ENCODE data around the gene PLA2G12A.

The PLA2G12A gene

DNA sequence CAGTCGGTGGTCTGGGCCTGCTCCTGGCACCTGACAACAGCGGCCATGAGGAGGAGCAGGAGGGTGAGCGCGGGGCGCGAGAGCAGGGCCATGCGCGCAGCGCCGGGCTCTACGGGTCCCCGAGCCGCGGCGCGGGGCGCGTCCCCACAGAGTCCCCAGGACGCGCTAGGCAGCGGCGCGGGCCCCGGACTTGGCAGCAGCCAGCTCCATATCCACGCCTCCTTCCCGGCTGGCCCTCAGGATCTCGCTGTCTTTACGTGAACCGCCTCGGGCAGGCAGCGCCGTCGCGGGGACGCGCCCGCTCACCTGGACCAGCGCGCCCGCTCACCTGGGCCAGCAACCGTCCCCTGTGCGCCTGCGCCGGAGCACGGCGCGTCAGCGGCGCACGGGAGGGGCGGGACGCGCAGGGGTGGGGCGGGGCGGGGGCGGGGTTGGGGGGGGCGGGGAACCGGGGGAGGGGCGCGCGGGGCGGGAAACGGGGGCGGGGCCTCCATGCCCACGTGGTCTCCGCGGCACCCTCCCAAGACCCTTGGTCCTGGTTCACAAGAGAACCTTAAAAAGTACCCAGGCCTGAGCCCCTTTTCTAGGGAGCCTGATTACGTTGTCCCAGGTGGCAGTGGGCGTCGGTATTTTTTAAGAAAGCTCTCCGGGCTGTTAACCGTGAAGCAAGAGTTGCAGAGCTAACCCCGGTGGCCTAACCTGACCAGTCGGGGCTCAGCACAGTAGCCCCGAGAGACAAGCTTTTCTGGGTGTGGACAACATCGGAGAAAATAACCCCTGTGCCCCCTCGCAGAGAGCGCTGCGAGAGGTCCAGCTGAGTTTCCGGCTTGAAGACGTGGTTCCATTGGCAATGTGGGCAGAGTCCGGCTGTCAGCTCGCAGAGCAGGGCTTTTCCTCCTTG, at the start of gene PLA2G12A:
PLA2G12A (minus strand) TSS at position 353 of the 901 bp plus-strand sequence; CDS start at position 92, 261 bp downstream.
- DNase-seq (ENCODE audit: low read depth in 2 of 3, low spot score in 1 of 3): peak; percentile 46 to 58 (median 56)

DNA sequence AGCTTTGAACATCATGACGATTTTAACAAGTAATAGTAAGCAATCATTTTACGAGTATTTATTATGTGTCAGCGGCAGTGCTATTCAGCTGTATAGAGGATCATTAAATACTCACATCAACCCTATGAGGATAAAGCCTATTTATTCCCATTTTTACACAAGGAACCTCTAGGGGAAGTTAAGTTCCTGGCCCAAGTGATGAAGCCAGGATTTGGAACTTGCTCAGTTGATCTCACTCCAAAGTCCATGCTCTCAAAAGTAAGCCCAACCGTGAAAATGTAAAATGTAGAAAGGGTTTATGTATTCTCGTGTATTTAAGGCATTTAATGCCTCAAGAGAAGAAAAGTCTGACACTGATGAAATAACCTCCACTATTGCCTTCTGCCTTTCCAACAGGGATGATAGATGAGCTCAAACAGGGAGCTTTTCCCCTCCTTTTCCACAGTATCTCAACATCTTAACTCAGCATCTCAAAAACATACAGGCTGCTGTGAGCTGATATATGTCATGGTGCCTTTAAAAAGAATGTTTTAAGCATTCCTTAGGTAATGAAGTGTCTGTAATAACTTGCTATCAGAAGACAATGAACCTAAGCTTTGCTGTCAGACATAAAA, 35.0 kb upstream of the PLA2G12A start:
- DNase-seq (ENCODE audit: low read depth in 2 of 3, low spot score in 1 of 3): no peak

DNA sequence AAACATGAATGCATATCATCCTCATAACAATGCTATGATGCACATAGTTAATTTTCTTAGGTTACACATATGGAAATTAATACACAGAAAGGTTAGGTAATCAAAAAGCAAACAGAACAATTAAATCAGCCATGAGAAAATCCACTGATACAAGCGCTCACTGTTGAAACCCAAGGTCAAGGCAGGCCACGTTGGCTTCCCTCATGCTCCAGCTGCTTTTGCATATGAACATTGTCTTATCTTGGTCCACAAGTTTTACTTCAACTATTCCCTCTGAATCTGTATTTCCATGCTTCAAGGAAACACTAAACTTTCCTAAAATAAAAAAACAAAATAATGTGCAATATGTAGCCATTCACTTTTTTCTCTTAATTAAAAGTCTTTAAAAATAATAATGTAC, 34.5 kb upstream of the PLA2G12A start:
- DNase-seq (ENCODE audit: low read depth in 2 of 3, low spot score in 1 of 3): no peak

DNA sequence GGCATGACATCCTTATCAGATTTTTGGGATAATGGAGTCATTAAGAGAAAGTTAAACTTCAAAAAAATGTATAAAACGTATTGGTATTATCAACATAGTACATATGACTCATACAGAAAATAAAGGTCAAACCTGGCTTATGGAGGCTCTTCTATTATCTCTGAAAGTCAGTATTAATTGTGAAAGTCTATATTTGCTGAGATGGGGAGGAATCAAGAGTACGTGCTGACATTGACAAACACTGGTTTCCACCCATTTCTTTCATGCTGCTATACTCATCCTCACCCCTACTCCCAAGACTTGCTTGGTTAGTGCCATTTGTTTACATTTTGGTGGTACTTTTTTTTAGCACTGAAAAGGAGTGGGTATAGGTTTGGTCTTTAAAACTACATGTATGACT, 30.8 kb upstream of the PLA2G12A start:
- DNase-seq (ENCODE audit: low read depth in 2 of 3, low spot score in 1 of 3): no peak

DNA sequence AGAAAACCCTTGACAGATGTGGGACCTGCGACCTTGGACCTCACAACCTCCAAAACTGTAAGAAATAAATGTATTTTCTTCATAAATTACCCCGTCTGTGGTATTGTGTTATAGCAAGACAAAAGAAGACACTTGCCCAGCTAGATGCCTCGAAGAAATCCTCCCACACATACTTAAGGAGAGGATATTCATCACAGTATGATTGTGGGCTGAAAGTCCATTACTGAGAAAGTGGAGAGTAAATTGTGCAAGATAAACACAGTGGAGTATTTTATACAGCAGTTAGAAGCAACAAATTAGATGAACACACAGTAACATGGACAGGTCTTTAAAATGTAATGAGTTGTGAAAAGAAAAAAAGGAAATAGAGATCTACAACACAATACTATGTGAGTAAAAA, 25.8 kb upstream of the PLA2G12A start:
- no peak for DNase-seq (ENCODE audit: low read depth in 2 of 3, low spot score in 1 of 3)

DNA sequence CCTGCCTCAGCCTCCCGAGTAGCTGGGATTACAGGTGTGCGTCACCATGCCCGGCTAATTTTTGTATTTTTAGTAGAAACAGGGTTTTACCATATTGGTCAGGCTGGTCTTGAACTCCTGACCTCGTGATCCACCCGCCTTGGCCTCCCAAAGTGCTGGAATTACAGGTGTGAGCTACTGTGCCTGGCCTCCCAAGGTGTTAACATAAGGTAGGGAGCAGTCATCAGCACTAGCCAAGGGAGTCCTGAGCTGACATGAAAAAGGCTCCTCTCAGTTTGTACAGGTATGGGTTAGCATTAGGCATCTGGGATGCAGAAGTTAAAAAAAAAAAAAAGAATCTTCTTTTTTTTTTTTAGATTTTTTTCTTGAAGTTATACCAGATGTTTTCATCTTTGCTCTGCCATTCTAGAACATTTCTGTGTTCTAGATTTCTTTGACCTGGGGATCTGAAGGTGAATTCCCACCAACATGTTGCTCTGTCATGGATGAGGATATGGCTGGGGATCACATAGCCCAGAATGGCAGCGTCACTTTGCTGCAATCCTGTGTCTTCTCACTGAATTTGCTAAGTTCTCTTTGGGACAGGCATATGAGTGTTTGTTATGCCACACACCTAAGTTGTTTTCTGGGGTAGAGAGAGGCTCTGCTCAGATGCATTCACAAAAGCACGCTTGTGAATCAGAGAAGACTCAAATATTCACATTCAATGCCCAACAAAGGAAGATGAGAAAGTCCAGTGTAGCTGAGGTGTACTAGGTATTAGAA, 24.4 kb upstream of the PLA2G12A start:
- no peak for DNase-seq (ENCODE audit: low read depth in 2 of 3, low spot score in 1 of 3)

DNA sequence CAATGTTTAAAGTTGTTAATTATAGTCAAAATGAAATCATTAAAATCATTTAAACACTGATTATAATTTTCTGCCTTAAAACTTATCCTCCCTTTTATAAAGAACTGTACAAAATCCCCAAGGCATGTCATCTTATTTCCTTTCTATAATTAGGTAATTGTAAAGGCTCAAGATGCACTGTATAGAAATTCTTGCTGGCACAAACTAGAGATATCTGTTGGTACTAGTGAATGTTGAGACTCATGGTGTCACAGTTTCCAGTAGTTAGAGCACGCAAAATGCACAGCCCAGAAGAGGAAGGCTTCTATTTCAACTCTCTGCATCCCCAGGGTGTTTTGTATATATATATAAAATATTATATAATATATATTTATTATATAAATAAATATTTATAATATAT, 22.7 kb upstream of the PLA2G12A start:
- DNase-seq (ENCODE audit: low read depth in 2 of 3, low spot score in 1 of 3): no peak

DNA sequence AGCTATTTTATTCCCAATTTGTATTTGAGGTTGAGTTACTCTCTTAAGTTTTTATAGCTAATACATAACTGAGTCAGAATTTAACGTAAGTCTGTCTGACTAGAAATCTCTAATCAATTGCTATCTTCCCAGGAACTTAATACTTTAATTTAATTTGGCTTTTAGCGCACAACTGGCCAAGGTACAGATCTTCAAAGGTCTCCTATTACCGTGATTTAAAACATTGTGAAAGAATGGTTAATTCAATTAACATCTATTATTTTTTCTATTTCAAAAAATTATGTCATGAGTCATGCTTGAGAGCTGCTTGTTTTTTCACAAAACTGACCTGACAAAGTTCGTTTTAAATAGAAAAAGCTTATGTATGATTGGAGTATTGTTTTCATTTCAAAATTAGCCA, 22.0 kb upstream of the PLA2G12A start:
- no peak for DNase-seq (ENCODE audit: low read depth in 2 of 3, low spot score in 1 of 3)

DNA sequence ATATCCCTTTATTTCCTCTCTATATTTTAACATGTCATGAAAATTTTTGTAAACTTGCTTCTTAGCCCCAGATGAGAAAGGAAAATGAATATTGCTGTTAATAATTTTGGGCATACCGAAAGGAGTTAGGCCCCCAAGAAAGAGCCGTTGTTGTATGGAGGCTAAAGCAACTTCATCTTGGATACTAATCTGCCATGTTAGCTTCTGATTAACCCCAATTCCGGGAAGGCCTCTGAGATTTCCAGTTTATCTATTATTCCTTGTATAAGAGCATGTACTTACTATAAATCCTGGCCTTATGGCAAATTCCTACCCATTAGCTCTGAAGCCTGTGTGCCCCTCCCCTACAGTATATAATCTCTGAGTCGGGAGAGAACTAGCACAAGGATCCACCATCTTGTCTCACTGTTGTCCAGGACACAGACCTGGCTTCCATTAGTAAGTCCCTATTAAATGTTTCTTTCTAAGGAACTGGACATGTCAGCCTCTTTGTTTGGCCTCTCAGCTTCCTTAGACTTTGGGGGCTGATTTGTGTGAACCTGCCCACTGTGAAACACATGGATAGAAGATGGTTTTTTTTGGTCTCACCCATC, 20.9 kb upstream of the PLA2G12A start:
- DNase-seq (ENCODE audit: low read depth in 2 of 3, low spot score in 1 of 3): no peak

DNA sequence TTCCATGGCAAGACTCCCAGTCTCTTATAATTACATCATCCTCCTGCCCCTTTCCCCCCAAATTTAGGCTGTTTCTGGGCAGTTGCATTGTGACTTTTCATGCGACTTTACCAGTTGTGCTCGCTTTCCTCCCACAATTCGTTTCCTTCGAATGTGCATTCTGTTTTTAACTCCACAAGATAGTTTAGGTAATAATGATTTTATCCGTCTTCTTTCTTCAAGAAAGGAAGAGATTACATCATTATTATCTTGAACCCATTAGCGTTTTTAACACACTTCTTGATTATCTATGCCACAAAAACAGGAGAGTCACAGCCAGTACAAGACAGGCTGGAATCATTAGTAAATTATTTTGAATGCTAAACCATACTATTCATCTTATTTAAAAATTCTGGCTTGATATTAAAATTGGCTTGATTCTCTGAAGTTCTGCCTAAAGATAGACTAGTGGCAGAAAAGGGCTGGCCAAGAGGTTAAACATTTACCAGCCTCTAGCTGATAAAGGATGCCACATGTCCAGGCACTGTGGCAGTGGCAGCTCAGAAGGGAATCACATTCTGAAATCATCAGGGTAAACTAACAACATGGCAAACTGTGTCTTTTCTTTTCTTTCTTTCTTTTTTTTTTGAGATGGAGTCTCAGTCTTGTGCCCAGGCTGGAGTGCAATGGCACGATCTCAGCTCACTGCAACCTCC, 19.7 kb upstream of the PLA2G12A start:
- DNase-seq (ENCODE audit: low read depth in 2 of 3, low spot score in 1 of 3): no peak

DNA sequence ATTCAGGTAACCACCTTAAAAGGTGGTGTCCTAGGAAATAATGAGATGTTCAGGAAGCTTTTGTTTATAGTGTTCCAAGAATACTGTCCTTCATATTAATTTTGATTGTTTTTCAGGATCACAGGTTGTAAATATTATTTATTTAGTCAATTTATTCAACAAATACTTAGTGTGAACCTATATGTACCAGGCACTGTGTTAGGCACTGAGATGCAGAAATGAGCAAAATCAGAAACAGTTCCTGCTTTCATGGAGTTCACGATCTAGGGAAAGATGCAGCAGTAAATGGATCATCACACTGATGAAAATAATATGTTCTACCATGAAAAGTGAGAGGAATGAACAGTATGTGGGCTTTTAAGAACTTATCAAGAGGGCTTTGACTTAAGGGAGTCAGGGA, 18.2 kb upstream of the PLA2G12A start:
- DNase-seq (ENCODE audit: low read depth in 2 of 3, low spot score in 1 of 3): no peak

DNA sequence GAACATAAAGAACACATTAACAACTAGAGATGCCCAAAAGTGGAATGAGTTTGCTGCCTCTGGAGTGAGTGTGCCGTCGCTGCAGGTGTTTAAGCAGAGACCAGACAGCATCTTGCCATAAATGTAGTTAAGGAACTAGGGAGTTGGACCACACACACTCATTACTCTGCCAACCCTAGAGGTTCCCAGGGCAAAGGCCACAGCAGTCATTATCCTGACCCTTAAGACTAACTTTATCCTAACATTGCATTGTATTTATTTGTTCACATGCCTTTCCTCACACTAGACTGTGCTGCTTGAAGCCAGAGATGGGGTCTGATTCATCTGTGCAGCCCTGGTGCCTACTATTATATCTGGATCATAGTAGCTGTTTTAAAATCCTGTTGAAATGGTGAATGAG, 16.9 kb upstream of the PLA2G12A start:
- no peak for DNase-seq (ENCODE audit: low read depth in 2 of 3, low spot score in 1 of 3)

DNA sequence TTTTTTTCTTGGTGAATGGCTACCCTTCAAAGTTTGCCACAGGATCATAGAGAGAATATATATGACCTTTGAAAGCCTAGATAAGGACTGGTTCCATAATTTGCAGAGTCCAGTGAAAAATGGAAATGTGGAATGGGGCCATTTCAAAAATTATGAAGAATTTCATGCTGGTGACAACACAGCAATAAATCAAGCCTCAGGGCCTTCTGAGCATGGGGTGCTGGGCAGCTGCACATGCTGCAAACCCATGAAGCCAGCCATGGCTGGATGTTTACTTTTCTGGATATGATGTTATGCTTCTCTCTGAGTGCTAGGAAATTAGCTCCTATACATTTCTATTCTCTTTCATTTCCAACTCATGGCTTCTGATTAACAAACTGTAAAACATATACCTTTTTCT, 16.0 kb upstream of the PLA2G12A start:
- DNase-seq (ENCODE audit: low read depth in 2 of 3, low spot score in 1 of 3): no peak

DNA sequence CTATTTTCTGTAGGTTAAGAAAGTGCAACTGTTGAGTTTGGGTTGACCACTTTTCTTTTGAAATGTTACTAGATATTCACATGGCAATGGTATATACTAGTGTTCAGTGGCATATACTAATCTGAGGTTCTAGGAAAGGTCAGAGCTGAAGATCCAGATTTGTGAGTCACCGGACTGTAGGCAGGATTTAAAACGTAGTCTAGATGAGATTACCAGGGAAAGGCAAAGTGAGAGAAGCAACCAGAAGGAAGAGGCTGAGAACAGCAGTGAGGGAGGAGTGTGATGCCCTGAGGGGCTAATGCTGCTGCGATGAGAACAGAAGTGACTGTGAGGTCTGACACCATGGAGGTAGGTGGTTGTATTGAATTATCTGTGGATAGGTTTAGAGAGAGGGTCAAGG, 9.7 kb upstream of the PLA2G12A start:
- no peak for DNase-seq (ENCODE audit: low read depth in 2 of 3, low spot score in 1 of 3)

DNA sequence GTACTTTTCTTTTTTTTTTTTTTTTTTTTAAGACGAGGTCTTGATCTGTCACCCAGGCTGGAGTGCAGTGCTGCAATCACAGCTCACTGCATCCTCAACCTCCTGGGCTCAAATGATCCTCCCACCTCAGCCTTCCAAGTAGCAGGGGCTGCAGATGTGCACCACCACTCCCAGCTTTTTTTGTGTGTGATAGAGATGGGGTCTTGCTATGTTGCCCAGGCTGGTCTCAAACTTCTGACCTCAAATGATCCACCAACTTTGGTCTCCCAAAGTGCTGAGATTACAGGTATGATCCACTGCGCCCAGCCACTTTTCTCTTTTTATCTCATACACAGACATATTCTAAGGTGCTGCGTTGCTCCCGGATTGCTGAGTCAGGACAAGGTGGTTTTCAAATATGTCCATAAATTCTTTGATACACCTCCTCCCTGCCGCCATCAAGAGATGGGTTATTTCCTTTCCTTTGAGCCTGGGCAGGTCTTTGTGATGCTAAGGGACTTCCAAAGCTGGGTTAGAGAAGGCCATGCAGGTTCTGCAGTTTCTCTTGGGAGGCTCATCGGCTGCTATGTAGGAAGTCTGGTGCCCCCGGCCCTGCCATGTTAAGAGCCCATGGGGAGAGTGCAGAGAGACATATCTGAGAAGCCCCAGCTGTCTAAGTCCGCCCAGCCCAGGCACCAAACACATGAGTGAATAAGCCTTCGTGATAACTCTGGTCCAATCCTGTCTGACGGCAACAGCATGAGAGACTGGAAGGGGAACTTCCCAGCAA, 8.4 kb upstream of the PLA2G12A start:
- no peak for DNase-seq (ENCODE audit: low read depth in 2 of 3, low spot score in 1 of 3)

DNA sequence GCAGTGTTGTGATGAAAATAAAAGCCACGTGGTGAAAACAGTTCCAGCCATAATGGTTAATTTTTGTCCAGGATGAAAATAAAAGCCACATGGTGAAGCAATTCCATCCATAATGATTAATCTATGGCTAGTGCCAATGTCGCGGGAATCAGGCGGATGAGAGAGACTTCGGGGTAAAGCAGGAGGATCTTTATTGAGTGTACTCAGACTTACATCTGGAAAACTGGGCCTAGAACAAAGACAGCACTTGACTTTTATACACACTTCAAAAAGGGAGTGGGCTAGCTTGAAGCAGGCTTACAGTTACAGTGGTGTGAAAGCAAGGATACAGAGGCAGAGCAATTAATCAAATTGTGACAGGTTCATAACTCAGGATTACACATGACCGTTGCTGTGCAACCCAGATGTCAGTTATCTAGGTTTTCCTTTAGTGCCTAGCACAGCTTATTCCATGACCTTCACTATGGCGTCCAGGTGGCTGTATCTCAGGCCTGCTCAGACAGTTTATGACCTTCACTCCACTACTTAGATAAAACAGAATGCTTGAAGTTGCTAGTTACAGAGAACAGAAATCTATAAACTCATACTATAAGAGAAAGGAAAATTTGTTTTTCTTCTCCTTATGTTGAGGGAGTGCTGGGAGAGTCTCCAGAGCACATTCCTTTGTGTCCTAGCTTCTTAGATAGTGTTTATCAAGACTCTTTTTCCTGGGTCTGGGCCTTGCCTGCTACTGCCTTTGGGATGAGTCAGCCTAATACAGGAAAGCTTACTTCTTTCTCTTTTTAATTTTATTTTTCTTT, 5.9 kb upstream of the PLA2G12A start:
- DNase-seq (ENCODE audit: low read depth in 2 of 3, low spot score in 1 of 3): no peak

DNA sequence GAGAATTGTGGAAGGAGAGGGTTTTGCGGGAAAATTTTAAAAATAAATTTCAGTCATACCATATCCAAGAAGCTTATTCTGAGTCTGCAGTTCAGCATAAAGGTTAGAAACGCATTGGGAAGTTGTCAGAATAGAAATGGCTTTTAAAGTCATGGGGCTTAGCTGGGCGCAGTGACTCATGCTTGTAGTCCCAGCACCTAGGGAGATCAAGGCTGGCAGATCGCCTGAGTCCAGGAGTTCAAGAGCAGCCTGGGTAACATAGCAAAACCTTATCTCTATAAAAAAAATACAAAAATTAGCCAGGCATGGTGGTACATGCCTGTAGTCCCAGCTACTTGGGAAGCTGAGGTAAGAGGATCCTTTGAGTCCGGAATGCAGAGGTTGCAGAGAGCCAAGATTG, 3.9 kb upstream of the PLA2G12A start:
- no peak for DNase-seq (ENCODE audit: low read depth in 2 of 3, low spot score in 1 of 3)

DNA sequence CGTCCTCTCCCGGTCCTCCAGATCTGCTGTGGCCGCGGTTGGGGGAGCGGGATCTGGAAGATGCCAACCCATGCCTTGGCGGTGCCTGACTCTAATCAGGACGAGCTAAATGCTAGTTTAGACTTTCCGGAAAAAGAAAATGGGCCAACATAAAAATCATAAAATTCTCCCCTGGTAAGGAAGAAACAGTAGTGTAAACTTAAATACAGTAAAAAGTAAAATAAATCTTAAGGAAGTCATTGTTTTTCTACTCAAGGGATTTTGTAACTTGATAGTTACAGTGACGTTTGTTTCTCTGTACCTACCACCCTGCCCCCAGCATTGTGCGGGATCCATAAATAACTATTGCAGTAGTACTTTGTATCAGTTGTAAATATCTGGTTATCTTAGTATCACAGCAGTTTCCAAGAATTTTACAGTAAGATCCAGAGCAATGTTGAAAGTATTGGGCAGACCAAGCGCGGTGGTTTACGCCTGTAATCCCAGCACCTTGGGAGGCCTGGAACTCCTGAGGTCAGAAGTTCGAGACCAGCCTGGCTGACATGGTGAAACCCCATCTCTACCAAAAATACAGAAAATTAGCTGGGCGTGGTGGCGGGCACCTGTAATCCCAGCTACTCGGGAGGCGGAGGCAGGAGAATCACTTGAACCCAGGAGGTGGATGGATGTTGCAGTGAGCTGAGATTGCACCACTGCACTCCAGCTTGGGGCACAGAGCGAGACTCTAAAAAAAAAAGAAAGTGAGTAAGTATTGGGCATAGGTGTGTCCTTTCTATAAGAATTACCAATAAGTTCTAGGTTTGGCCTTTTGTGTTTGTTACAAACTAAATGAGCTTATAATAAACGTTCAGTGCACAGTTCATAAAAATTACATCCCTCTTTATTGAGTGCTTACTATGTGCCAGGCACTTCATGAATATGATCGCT, 1.0 kb upstream of the PLA2G12A start:
- no peak for DNase-seq (ENCODE audit: low read depth in 2 of 3, low spot score in 1 of 3)
